DMS114 treated with DMSO at 0.1 percent for 48 hours (cell line): ENCODE results near the gene YWHAB.

Experiments used
- DNase-seq: peaks from one replicate; lab custom pipeline; 2025; ENCODE audit not compliant: unreplicated experiment; lab: John Stamatoyannopoulos, UW

YWHAB gene

GRCh38 chr20:44950368-44950767 is 64.9 kb downstream of the YWHAB start:
- DNase-seq: no peak

- DNase-seq: no peak
Observed at GRCh38 chr20:44952731-44953130, 67.2 kb downstream of the YWHAB start.

GRCh38 chr20:44954211-44954610 is 68.7 kb downstream of the YWHAB start:
- no peak for DNase-seq

- no peak for DNase-seq
Observed at GRCh38 chr20:44955270-44955669, 69.8 kb downstream of the YWHAB start.

- no peak for DNase-seq
Observed at GRCh38 chr20:44956410-44956809, 70.9 kb downstream of the YWHAB start.
